Activated T-helper 1 cell treated with Interleukin-2 at 50 U/mL for 16 hours (primary cell): ENCODE results near the gene CD99.
"Not testable (repeated sequence)": the region's sequence is repeated elsewhere in the genome, so short reads cannot be mapped to it uniquely, and the experiment has no call there.

Experiments used
- DNase-seq: peaks from one replicate; pipeline ENCODE4 v3.0.0-alpha.2; 2020; ENCODE audit warnings: low read depth

The CD99 gene

DNA sequence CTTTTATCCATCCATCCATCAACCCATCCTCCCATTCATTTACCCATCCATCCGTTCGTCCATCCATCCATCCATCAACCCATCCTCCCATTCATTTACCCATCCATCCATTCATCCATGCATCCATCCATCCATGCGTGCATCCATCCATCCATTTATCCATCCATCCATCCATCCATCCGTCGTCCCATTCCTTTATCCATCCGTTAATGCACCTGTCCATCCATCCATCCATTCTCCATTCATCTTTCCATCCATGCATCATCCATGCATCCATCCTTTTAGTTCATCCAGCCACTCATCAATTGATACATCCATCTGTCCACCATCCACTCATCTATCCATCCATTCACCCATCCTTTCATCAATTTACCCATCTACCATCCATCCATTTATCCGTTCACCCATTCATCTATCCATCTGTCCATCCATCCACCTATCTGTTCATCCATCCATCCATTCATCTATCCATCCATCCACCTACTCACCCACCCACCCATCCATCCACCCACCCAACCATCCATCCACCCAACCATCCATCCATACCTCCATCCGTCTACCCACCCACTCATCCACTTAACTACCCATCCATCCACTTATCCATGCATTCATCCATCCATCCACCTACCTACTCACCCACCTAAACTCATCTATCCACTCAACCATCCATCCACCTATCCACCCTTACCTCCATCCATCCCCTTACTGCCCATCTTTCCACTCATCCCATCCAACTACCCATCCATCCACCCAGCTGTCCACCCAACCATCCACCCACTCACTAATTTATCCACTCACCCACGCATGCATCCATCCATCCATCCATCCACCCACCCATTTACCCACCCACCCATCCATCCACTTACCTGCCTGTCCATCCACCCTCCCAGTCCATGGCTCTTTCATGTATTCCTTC is 9.6 kb downstream of the CD99 start:
- no peak for DNase-seq

DNA sequence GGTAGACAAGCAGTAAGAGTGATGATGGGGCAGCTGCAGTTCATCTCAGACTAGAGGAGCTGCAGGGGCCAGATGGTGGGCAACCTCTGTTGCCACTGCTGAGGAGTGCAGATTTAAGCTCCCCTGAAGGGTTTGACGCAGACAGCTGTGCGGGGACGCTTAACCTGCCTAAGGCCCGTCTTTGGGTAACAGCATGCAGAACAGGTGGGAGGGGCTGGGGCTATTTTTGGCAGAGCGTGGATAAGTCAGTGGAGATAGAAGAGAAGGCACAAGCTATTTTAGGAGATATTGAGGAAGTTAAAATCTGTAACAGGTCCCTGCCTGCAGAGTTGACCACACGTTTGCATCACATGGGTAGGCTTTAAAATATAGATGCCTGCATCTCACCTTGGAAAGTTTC is 10.5 kb downstream of the CD99 start:
- no peak for DNase-seq

DNA sequence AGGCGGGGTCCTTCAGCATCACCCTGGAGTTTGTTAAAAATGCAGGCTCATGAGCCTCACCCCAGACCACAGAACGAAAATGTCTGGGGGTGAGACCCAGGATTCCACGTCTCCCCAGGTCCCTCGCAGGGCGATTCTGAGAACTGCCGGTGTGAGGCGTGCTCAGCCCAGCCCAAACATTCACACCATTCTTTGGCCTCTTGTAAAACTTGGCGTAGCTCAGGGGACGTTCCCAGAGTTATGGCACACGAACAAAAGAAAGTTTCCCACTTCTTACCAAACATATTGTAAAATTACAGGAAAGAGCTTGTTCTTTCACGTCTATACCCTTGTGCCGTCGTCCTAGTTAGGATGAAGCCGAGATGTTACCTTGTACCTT is 12.9 kb downstream of the CD99 start:
- DNase-seq: no peak

DNA sequence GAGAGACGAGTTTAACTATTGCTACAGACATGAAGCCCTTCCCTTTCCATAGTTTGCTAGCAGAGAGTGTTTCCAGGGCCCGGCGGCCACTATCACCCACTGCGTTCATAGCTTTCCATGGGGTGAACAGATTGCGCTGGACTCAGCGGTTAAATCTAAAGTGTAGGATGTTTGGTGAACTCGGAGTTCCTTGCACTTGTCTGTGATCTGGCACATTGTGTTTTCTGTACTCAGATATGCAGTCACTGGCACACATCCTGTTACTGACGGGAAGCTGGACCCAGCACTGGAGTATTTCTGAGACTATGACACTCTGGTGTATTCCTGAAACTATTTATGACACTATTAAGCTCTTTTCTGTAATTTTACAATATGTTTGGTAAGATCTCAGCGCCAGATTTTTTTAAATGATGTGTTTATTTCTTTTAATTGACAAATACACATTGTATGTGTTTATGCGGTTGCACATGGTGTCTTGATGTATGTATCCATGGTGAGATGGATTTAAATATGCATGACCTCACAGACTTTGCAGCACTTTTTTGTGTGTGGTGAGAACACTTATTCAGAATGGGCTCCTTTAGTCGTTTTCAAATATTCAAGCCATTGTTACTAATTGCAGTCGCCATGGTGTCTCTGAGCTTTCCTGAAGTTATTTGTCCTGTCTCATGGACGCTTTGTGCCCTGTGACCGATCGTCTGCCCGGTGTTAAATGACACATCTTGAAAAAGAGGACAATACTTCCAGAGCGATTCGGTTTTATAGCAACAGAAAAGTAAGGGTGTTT is 14.1 kb downstream of the CD99 start:
- no peak for DNase-seq

GRCh38 chrX:2707334-2707760 is 16.3 kb downstream of the CD99 start:
- no peak for DNase-seq

- no peak for DNase-seq
Observed at GRCh38 chrX:2708021-2708420, 16.9 kb downstream of the CD99 start.

DNA sequence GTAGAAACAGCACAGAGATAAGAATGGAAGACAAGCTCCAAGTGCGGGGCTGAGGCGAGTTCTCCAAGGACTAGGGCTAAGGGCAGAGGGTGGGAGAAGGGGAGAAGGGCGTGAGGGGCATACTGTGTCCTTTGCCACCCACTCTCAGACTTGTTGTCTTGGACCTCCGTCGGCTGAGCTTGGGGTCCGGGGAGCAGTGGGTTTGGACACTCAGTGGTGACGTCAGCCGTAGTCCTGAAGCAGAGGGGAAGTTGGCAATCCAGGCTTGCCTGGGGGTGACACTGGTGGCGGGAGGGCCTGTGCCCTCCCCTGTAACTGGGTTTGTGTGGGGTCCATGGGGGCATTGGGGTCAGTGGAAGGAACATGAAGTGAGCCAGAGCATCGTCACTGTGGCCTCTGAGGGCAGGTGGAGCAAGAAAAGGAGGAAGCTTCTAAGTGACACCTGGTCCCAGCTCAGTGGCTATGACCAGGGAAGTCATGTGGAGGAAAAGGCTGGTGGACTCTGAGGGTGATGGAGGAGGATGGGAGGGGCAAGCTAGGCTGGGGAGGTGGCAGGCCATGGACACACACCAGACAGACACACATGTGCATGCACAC is 17.6 kb downstream of the CD99 start:
- no peak for DNase-seq

DNA sequence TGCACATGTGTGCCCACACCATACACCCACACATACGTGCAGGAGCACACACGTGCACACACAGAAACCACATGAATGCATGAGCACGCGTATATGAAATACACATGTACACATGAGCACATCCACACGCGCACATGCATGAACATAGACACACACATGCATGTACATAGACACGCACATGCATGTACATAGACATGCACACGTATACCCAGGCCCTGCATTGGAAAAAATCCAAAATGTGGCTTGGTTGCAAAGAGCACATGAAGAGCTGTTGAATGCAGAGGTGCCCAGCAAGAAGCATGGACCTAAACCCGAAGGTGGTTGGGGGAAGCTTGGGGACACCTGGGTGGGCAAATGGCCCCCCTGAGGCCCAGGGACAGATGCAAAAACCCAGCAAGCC is 18.5 kb downstream of the CD99 start:
- no peak for DNase-seq

GRCh38 chrX:2710041-2710840 is 19.1 kb downstream of the CD99 start:
- no peak for DNase-seq

DNA sequence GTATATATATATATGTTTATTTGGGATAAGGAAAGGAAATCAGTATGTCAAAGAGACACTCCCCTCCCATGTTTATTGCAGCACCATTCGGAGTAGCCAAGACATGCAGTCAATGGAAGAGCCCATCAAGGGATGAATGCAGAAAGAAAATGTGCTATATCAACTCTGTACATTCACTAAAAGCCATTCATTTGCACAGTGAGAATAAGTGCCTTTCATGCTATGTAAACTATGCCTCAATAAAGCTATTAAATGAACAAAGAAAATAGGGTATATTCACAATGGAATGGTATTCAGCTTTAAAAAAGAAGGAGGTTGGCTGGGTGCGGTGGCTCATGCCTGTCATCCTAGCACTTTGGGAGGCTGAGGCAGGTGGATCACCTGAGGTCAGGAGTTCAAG is 20.3 kb downstream of the CD99 start:
- no peak for DNase-seq

DNA sequence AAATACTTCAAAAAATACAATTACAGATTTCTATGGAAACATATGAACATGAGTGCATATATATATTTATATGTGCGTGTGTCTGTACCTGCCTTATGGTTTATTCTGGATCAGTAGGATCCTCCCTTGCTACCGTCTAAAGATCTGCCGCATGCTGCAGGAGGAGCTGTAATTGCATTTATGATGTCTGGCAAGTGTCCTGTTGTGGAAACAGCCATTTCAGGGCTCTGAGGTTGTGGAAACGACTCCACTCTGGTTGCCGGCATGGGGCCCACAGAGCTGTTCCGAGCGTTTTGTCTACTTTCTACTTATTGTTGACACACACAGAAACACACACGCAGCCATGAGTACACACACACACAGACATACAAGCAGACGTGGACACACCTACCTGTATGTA is 21.3 kb downstream of the CD99 start:
- no peak for DNase-seq

- DNase-seq: no peak
Observed at GRCh38 chrX:2712890-2713840, 22.1 kb downstream of the CD99 start.

GRCh38 chrX:2714551-2714950 is 23.5 kb downstream of the CD99 start:
- DNase-seq: no peak

GRCh38 chrX:2715066-2715600 is 24.0 kb downstream of the CD99 start:
- no peak for DNase-seq

DNA sequence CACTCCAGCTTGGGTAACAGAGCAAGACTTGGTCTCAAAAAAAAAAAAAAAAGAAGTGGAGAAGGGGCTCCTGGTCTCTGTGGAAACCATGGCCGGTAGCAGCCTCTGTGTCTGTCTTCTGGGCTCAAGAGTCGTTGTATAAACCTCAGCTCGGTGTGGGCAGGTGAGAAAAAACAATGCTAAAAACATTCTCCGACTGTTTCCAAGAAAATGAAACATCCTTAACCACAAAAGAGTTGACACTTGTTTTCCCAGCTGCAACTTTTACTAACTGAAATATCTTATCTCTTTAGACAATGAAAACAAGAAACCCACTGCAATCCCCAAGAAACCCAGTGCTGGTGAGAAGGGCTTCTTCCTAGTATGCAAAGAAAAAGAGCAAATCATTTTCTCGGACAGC is 26.2 kb downstream of the CD99 start:
- DNase-seq: no peak

- no peak for DNase-seq
Observed at GRCh38 chrX:2718821-2719220, 27.7 kb downstream of the CD99 start.

DNA sequence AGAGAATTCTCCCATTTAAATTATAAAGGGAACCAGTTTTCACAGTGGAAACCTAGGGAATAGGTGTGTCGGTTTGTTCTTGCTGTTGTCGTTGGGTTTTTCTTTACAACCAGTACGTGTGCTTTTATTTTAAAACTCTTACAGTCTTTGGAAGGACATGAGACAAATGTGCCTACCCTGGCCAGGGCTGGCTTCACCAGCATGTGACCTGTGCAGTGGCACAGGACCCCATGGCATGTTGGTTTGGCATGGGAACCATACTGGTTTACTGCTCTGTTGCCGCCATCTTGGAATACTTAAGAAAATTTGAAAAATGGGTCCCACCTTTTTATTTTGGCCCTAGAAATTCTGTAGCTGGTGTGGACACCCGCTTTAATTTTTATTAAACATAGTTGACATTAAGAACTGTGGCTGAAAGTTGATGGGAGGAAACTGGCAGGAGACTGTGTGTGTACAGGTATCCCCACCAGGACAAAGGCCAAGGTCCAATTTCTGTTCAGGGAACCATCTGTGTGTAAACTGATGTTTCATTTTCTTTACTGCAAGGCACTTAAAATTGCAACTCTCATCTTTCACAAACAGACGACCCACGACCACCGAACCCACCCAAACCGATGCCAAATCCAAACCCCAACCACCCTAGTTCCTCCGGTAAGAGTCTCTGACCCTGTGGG is 28.8 kb downstream of the CD99 start:
- no peak for DNase-seq

DNA sequence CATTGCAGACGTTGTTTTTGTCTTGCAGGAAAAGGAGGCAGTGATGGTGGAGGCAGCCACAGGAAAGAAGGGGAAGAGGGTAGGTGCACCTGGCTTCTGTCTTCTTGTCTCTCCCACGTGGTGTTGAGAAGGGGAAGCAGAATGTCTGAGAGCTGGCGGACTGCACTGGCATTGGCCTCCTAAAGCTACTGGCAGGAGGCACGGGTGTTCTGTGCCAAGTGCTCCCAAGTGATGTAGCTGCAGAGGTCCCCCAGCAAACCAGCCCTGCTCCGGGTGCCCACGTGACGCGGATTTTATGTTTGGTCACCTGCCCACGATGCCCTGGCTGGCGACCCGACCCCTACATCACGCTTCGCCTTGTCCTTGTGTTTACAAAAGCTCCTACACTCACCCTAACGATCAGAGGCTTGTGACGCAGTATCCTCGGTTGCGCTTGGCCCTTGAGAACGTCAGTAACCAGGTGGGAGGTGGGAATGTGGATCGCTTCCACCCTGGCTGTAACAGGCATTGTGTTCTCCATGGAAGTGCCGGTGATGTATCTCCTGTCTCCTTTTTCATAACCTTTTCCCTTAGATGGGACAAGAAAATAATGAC is 32.3 kb downstream of the CD99 start:
- no peak for DNase-seq

GRCh38 chrX:2727264-2727663 is 36.2 kb downstream of the CD99 start:
- DNase-seq: not testable (repeated sequence)

DNA sequence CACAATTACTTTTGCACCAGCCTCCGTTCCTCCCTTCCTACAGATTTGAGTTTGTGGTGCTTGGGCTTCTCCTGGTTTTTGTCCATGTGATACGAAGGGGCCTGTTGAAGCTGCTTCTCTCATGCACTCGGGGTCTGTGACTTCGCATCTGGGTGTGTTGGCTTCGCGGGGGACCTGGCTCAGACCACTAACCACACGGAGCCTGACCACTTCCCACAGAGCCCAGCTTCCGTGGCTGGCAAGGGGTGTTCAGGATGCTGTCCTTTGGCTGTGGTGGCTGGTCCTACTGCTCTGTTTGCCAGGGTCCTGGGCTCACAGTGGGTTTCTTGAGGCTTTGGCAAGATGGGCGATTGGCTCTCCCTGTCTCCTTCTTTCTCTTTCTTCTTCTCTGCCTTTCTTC is 41.0 kb downstream of the CD99 start:
- no peak for DNase-seq
